CD4-positive, alpha-beta T cell treated with Interferon gamma for 1 hour (primary cell): ENCODE measurements around the gene LPAR1.
"Not testable (repeated sequence)": the region's sequence is repeated elsewhere in the genome, so short reads cannot be mapped to it uniquely, and the experiment has no call there.

Experiments
- DNase-seq: peaks from one replicate; pipeline ENCODE4 v3.0.0-alpha.2; 2020

The LPAR1 gene

GRCh38 chr9:111038331-111039230 is at the start of gene LPAR1:
Gene LPAR1 (minus strand): TSS chr9:111038470. CDS start chr9:110972117, 66,353 bp downstream.
- no peak for DNase-seq

- DNase-seq: peak; percentile 43
These were observed 40.2 kb upstream of the LPAR1 start for GRCh38 chr9:111078391-111079038.

- DNase-seq: peak; percentile 23
These were observed 38.2 kb upstream of the LPAR1 start for GRCh38 chr9:111076519-111076918.

- peak; percentile 23 for DNase-seq
These were observed 37.8 kb upstream of the LPAR1 start for GRCh38 chr9:111076042-111076441.

GRCh38 chr9:111074395-111074794 is 36.1 kb upstream of the LPAR1 start:
- DNase-seq: peak; percentile 22

GRCh38 chr9:111069183-111069582 is 30.9 kb upstream of the LPAR1 start:
- DNase-seq: no peak

- DNase-seq: no peak
These were observed 30.5 kb upstream of the LPAR1 start for GRCh38 chr9:111068771-111069170.

GRCh38 chr9:111068383-111068730 is 30.1 kb upstream of the LPAR1 start:
- DNase-seq: no peak

GRCh38 chr9:111066468-111066867 is 28.2 kb upstream of the LPAR1 start:
- DNase-seq: no peak

GRCh38 chr9:111065414-111065813 is 27.1 kb upstream of the LPAR1 start:
- no peak for DNase-seq

GRCh38 chr9:111064160-111064837 is 26.0 kb upstream of the LPAR1 start:
- no peak for DNase-seq

- DNase-seq: no peak
These were observed 25.1 kb upstream of the LPAR1 start for GRCh38 chr9:111063332-111063731.

- DNase-seq: no peak
These were observed 19.9 kb upstream of the LPAR1 start for GRCh38 chr9:111058166-111058565.

GRCh38 chr9:111056538-111056937 is 18.3 kb upstream of the LPAR1 start:
- DNase-seq: no peak

- DNase-seq: no peak
These were observed 14.5 kb upstream of the LPAR1 start for GRCh38 chr9:111052791-111053190.

GRCh38 chr9:111051400-111051799 is 13.1 kb upstream of the LPAR1 start:
- no peak for DNase-seq

- DNase-seq: no peak
These were observed 12.5 kb upstream of the LPAR1 start for GRCh38 chr9:111050819-111051218.

GRCh38 chr9:111047287-111047686 is 9.0 kb upstream of the LPAR1 start:
- not testable (repeated sequence) for DNase-seq

- no peak for DNase-seq
These were observed 3.6 kb upstream of the LPAR1 start for GRCh38 chr9:111041902-111042301.

- no peak for DNase-seq
These were observed 2.2 kb upstream of the LPAR1 start for GRCh38 chr9:111040494-111040893.

- DNase-seq: no peak
These were observed 1.1 kb upstream of the LPAR1 start for GRCh38 chr9:111039231-111039906.

GRCh38 chr9:111037708-111038330 is 451 bp downstream of the LPAR1 start:
- DNase-seq: peak; percentile 1

GRCh38 chr9:111037356-111037707 is 938 bp downstream of the LPAR1 start:
- no peak for DNase-seq
